Measurements from ENCODE around the gene ECSIT.

DNA sequence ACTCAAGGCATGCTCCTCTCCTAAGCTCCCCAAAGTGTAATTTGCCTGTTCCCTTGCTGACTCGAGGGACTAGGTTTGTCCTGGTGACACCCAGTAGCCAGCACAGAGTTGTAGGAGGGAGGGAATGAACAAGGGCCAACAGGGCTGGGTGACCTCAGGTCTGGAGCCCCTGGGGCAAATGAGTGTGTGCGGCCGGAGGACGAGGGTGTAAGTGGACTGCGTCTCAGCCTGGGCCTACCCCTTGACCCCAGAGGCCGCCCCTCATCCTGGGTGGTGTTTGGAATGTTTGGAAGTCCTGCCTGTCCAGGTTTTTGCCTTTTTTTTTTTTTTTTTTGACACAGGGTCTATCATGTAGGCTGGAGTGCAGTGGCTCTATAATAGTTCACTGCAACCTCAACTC, 22.0 kb downstream of the ECSIT start:
- TF ChIP-seq, protein P1, sequence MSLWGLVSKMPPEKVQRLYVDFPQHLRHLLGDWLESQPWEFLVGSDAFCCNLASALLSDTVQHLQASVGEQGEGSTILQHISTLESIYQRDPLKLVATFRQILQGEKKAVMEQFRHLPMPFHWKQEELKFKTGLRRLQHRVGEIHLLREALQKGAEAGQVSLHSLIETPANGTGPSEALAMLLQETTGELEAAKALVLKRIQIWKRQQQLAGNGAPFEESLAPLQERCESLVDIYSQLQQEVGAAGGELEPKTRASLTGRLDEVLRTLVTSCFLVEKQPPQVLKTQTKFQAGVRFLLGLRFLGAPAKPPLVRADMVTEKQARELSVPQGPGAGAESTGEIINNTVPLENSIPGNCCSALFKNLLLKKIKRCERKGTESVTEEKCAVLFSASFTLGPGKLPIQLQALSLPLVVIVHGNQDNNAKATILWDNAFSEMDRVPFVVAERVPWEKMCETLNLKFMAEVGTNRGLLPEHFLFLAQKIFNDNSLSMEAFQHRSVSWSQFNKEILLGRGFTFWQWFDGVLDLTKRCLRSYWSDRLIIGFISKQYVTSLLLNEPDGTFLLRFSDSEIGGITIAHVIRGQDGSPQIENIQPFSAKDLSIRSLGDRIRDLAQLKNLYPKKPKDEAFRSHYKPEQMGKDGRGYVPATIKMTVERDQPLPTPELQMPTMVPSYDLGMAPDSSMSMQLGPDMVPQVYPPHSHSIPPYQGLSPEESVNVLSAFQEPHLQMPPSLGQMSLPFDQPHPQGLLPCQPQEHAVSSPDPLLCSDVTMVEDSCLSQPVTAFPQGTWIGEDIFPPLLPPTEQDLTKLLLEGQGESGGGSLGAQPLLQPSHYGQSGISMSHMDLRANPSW (CRISPR knock-in tag; conservative IDR thresholded peaks at IDR 0.05; ENCODE audit: low read depth): no peak
- TF ChIP-seq CREM (CRISPR knock-in tag; IDR thresholded peaks at IDR 0.05): no peak
- TF ChIP-seq, protein P2, sequence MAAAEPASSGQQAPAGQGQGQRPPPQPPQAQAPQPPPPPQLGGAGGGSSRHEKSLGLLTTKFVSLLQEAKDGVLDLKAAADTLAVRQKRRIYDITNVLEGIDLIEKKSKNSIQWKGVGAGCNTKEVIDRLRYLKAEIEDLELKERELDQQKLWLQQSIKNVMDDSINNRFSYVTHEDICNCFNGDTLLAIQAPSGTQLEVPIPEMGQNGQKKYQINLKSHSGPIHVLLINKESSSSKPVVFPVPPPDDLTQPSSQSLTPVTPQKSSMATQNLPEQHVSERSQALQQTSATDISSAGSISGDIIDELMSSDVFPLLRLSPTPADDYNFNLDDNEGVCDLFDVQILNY (CRISPR knock-in tag; IDR thresholded peaks at IDR 0.05): no peak
- TF ChIP-seq, protein P3, sequence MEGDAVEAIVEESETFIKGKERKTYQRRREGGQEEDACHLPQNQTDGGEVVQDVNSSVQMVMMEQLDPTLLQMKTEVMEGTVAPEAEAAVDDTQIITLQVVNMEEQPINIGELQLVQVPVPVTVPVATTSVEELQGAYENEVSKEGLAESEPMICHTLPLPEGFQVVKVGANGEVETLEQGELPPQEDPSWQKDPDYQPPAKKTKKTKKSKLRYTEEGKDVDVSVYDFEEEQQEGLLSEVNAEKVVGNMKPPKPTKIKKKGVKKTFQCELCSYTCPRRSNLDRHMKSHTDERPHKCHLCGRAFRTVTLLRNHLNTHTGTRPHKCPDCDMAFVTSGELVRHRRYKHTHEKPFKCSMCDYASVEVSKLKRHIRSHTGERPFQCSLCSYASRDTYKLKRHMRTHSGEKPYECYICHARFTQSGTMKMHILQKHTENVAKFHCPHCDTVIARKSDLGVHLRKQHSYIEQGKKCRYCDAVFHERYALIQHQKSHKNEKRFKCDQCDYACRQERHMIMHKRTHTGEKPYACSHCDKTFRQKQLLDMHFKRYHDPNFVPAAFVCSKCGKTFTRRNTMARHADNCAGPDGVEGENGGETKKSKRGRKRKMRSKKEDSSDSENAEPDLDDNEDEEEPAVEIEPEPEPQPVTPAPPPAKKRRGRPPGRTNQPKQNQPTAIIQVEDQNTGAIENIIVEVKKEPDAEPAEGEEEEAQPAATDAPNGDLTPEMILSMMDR (IDR thresholded peaks at IDR 0.05): no peak
- TF ChIP-seq, protein P4, sequence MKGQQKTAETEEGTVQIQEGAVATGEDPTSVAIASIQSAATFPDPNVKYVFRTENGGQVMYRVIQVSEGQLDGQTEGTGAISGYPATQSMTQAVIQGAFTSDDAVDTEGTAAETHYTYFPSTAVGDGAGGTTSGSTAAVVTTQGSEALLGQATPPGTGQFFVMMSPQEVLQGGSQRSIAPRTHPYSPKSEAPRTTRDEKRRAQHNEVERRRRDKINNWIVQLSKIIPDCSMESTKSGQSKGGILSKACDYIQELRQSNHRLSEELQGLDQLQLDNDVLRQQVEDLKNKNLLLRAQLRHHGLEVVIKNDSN (CRISPR knock-in tag; IDR thresholded peaks at IDR 0.05): no peak
- TF ChIP-seq, protein P5, sequence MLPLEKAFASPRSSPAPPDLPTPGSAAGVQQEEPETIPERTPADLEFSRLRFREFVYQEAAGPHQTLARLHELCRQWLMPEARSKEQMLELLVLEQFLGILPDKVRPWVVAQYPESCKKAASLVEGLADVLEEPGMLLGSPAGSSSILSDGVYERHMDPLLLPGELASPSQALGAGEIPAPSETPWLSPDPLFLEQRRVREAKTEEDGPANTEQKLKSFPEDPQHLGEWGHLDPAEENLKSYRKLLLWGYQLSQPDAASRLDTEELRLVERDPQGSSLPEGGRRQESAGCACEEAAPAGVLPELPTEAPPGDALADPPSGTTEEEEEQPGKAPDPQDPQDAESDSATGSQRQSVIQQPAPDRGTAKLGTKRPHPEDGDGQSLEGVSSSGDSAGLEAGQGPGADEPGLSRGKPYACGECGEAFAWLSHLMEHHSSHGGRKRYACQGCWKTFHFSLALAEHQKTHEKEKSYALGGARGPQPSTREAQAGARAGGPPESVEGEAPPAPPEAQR (CRISPR knock-in tag; IDR thresholded peaks at IDR 0.05): no peak
- TF ChIP-seq, protein P6, sequence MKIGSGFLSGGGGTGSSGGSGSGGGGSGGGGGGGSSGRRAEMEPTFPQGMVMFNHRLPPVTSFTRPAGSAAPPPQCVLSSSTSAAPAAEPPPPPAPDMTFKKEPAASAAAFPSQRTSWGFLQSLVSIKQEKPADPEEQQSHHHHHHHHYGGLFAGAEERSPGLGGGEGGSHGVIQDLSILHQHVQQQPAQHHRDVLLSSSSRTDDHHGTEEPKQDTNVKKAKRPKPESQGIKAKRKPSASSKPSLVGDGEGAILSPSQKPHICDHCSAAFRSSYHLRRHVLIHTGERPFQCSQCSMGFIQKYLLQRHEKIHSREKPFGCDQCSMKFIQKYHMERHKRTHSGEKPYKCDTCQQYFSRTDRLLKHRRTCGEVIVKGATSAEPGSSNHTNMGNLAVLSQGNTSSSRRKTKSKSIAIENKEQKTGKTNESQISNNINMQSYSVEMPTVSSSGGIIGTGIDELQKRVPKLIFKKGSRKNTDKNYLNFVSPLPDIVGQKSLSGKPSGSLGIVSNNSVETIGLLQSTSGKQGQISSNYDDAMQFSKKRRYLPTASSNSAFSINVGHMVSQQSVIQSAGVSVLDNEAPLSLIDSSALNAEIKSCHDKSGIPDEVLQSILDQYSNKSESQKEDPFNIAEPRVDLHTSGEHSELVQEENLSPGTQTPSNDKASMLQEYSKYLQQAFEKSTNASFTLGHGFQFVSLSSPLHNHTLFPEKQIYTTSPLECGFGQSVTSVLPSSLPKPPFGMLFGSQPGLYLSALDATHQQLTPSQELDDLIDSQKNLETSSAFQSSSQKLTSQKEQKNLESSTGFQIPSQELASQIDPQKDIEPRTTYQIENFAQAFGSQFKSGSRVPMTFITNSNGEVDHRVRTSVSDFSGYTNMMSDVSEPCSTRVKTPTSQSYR (CRISPR knock-in tag; IDR thresholded peaks at IDR 0.05): no peak
- TF ChIP-seq, protein P7, sequence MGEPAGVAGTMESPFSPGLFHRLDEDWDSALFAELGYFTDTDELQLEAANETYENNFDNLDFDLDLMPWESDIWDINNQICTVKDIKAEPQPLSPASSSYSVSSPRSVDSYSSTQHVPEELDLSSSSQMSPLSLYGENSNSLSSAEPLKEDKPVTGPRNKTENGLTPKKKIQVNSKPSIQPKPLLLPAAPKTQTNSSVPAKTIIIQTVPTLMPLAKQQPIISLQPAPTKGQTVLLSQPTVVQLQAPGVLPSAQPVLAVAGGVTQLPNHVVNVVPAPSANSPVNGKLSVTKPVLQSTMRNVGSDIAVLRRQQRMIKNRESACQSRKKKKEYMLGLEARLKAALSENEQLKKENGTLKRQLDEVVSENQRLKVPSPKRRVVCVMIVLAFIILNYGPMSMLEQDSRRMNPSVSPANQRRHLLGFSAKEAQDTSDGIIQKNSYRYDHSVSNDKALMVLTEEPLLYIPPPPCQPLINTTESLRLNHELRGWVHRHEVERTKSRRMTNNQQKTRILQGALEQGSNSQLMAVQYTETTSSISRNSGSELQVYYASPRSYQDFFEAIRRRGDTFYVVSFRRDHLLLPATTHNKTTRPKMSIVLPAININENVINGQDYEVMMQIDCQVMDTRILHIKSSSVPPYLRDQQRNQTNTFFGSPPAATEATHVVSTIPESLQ (CRISPR knock-in tag; IDR thresholded peaks at IDR 0.05): no peak
- no peak for TF ChIP-seq OVOL2 (CRISPR knock-in tag; IDR thresholded peaks at IDR 0.05; ENCODE audit: borderline replicate concordance)
- TF ChIP-seq, protein P8, sequence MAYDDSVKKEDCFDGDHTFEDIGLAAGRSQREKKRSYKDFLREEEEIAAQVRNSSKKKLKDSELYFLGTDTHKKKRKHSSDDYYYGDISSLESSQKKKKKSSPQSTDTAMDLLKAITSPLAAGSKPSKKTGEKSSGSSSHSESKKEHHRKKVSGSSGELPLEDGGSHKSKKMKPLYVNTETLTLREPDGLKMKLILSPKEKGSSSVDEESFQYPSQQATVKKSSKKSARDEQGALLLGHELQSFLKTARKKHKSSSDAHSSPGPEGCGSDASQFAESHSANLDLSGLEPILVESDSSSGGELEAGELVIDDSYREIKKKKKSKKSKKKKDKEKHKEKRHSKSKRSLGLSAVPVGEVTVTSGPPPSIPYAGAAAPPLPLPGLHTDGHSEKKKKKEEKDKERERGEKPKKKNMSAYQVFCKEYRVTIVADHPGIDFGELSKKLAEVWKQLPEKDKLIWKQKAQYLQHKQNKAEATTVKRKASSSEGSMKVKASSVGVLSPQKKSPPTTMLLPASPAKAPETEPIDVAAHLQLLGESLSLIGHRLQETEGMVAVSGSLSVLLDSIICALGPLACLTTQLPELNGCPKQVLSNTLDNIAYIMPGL (CRISPR knock-in tag; IDR thresholded peaks at IDR 0.05): no peak
- TF ChIP-seq, protein P9, sequence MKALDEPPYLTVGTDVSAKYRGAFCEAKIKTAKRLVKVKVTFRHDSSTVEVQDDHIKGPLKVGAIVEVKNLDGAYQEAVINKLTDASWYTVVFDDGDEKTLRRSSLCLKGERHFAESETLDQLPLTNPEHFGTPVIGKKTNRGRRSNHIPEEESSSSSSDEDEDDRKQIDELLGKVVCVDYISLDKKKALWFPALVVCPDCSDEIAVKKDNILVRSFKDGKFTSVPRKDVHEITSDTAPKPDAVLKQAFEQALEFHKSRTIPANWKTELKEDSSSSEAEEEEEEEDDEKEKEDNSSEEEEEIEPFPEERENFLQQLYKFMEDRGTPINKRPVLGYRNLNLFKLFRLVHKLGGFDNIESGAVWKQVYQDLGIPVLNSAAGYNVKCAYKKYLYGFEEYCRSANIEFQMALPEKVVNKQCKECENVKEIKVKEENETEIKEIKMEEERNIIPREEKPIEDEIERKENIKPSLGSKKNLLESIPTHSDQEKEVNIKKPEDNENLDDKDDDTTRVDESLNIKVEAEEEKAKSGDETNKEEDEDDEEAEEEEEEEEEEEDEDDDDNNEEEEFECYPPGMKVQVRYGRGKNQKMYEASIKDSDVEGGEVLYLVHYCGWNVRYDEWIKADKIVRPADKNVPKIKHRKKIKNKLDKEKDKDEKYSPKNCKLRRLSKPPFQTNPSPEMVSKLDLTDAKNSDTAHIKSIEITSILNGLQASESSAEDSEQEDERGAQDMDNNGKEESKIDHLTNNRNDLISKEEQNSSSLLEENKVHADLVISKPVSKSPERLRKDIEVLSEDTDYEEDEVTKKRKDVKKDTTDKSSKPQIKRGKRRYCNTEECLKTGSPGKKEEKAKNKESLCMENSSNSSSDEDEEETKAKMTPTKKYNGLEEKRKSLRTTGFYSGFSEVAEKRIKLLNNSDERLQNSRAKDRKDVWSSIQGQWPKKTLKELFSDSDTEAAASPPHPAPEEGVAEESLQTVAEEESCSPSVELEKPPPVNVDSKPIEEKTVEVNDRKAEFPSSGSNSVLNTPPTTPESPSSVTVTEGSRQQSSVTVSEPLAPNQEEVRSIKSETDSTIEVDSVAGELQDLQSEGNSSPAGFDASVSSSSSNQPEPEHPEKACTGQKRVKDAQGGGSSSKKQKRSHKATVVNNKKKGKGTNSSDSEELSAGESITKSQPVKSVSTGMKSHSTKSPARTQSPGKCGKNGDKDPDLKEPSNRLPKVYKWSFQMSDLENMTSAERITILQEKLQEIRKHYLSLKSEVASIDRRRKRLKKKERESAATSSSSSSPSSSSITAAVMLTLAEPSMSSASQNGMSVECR (CRISPR knock-in tag; IDR thresholded peaks at IDR 0.05; ENCODE audit: borderline replicate concordance): no peak
- TF ChIP-seq, protein P10, sequence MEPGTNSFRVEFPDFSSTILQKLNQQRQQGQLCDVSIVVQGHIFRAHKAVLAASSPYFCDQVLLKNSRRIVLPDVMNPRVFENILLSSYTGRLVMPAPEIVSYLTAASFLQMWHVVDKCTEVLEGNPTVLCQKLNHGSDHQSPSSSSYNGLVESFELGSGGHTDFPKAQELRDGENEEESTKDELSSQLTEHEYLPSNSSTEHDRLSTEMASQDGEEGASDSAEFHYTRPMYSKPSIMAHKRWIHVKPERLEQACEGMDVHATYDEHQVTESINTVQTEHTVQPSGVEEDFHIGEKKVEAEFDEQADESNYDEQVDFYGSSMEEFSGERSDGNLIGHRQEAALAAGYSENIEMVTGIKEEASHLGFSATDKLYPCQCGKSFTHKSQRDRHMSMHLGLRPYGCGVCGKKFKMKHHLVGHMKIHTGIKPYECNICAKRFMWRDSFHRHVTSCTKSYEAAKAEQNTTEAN (CRISPR knock-in tag; IDR thresholded peaks at IDR 0.05): no peak
